HL-60 (cell line): ENCODE measurements around the gene CRX.

Source experiments
- DNase-seq, 2 experiments: peaks; one replicate each; pipeline ENCODE4 v3.0.0-alpha.2; 2010 to 2020; ENCODE audit warnings: low read depth in 1 of 2, low spot score in 1 of 2
- H3K27ac ChIP-seq: fragments of 250-450 bp; sonication (Bioruptor Pico); replicated peaks from 2 replicates; pipeline ENCODE4 v1.5.1; 2020; ENCODE audit warnings: mild to moderate bottlenecking, moderate library complexity
- H3K27me3 ChIP-seq: fragments of 250-450 bp; sonication (Bioruptor Pico); 2 replicates; pipeline ENCODE4 v1.5.1; 2021; ENCODE audit warnings: mild to moderate bottlenecking, moderate library complexity; ENCODE audit not compliant: insufficient read depth, poor library complexity, severe bottlenecking
- H3K4me3 ChIP-seq: replicated peaks from 2 replicates; pipeline ENCODE4 v1.5.1; 2011; ENCODE audit warnings: mild to moderate bottlenecking, control low read depth, low read length; ENCODE audit not compliant: insufficient read depth
- CTCF ChIP-seq: IDR thresholded peaks from one replicate; pipeline ENCODE4 v1.5.1; 2011; ENCODE audit warnings: low read length, control low read depth, inconsistent platforms; ENCODE audit not compliant: insufficient read depth
- GABPA ChIP-seq: IDR thresholded peaks from 2 replicates; pipeline ENCODE4 v1.6.1; 2012; ENCODE audit warnings: low read depth
- POLR2AphosphoS5 ChIP-seq: IDR thresholded peaks from 2 replicates; pipeline ENCODE4 v1.6.1; 2012; ENCODE audit warnings: low read depth
- SPI1 ChIP-seq: IDR thresholded peaks from 2 replicates; pipeline ENCODE4 v1.6.1; 2012; ENCODE audit warnings: low read depth, mild to moderate bottlenecking, borderline replicate concordance
- TF ChIP-seq, protein P1 (sequence below): IDR thresholded peaks from 2 replicates; pipeline ENCODE4 v1.6.1; 2012; ENCODE audit warnings: low read depth; ENCODE audit not compliant: insufficient replicate concordance

Gene CRX

GRCh38 chr19:47792616-47793015 is 29.1 kb upstream of the CRX start:
- no peak overlapping the region for H3K4me3 ChIP-seq
- H3K27ac ChIP-seq, result no peak overlapping the region
- H3K27me3 ChIP-seq, result no peaks in the 10 kb centered on the region
- no peak for DNase-seq
- TF ChIP-seq, protein P1, sequence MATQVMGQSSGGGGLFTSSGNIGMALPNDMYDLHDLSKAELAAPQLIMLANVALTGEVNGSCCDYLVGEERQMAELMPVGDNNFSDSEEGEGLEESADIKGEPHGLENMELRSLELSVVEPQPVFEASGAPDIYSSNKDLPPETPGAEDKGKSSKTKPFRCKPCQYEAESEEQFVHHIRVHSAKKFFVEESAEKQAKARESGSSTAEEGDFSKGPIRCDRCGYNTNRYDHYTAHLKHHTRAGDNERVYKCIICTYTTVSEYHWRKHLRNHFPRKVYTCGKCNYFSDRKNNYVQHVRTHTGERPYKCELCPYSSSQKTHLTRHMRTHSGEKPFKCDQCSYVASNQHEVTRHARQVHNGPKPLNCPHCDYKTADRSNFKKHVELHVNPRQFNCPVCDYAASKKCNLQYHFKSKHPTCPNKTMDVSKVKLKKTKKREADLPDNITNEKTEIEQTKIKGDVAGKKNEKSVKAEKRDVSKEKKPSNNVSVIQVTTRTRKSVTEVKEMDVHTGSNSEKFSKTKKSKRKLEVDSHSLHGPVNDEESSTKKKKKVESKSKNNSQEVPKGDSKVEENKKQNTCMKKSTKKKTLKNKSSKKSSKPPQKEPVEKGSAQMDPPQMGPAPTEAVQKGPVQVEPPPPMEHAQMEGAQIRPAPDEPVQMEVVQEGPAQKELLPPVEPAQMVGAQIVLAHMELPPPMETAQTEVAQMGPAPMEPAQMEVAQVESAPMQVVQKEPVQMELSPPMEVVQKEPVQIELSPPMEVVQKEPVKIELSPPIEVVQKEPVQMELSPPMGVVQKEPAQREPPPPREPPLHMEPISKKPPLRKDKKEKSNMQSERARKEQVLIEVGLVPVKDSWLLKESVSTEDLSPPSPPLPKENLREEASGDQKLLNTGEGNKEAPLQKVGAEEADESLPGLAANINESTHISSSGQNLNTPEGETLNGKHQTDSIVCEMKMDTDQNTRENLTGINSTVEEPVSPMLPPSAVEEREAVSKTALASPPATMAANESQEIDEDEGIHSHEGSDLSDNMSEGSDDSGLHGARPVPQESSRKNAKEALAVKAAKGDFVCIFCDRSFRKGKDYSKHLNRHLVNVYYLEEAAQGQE, result no peak
- TF ChIP-seq GABPA, result no peak
- no peak for TF ChIP-seq POLR2AphosphoS5

- TF ChIP-seq GABPA (no peak), SPI1 (no peak), POLR2AphosphoS5 (no peak), CTCF (no peak)
- TF ChIP-seq, protein P1, result no peak
- no peak for DNase-seq
- no peaks in the 10 kb centered on the region for H3K27me3 ChIP-seq
- no peak overlapping the region for H3K27ac ChIP-seq
- no peak overlapping the region for H3K4me3 ChIP-seq
Measured at GRCh38 chr19:47794526-47794925, 27.2 kb upstream of the CRX start.

- no peak for TF ChIP-seq GABPA
- TF ChIP-seq POLR2AphosphoS5, result no peak
- TF ChIP-seq, protein P1, result no peak
- no peak for TF ChIP-seq CTCF
- TF ChIP-seq SPI1, result no peak
- Histone ChIP-seq H3K27me3 (no peaks in the 10 kb centered on the region), H3K4me3 (no peak overlapping the region), H3K27ac (no peak overlapping the region)
- no peak for DNase-seq
Measured at GRCh38 chr19:47796785-47797184, 25.0 kb upstream of the CRX start.
